ENCODE data around the gene CREB3L2.

DNA sequence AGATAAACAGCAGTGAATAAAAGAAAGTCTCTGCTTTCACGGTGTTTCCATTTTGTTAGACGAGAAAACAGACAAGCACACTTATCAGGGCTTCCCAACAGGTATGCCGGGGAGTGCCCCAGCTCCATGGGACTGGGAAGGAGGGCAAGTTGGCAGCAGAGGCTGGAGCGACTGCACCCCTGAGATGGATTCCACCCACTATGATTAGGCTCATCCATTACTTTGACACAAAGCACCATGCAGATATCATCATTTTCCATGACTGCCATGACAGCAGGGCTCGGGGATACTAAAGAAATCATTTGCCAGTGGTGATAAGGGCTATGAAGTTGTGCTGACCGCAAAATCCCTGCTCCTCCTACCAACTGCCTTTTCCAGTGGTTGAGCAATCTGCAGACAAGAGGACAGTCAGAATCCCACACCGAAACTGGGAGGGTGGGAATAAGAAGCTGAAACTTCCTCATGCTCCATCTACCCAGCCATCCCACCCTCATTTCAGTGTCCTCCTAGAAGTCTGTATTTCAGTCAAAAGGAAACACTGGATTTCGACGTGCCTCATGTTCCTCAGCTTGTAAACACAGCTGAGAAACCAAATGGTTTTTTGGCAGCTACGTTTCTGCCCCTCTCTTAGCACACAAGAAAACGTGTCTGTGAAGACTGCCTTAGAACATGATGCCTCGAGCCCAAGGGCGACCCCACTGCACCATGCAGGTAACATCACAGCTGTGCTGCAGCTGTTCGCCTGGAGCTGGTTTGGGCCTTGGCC, 15.5 kb downstream of the CREB3L2 start:
- TF ChIP-seq, protein P1, sequence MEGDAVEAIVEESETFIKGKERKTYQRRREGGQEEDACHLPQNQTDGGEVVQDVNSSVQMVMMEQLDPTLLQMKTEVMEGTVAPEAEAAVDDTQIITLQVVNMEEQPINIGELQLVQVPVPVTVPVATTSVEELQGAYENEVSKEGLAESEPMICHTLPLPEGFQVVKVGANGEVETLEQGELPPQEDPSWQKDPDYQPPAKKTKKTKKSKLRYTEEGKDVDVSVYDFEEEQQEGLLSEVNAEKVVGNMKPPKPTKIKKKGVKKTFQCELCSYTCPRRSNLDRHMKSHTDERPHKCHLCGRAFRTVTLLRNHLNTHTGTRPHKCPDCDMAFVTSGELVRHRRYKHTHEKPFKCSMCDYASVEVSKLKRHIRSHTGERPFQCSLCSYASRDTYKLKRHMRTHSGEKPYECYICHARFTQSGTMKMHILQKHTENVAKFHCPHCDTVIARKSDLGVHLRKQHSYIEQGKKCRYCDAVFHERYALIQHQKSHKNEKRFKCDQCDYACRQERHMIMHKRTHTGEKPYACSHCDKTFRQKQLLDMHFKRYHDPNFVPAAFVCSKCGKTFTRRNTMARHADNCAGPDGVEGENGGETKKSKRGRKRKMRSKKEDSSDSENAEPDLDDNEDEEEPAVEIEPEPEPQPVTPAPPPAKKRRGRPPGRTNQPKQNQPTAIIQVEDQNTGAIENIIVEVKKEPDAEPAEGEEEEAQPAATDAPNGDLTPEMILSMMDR (IDR thresholded peaks at IDR 0.05), result no peak
- TF ChIP-seq POLR2AphosphoS5 (IDR thresholded peaks at IDR 0.05), result peak; percentile 59
- no peak for TF ChIP-seq POLR2A (IDR thresholded peaks at IDR 0.05)
